ENCODE results near the gene PLEKHA8.

Gene PLEKHA8

DNA sequence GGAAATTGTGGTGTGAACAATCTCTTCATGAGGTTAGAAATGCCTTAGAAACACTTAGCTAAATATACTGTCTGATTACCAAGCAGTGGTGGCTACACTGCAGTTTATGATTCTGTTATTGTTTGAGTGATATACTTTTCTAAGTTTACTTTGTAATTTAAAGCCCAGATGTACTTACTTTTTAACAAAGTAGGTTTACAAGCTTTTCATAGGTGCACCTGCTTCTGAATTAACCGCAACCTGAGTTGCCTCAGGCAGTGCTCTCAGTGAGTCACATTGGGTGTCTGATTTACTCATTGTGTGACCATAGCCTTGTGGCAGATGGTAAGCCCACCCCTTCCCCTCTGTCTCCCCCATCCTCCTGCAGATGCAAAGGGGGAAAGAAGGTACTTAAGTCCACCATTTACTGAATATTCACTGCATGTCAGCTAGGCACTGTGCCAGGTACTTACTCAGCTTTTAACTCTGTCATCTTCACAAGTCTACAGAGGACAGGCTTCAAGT lies 115.6 kb downstream of the PLEKHA8 start:
- in situ Hi-C loops (cut with MboI; ENCODE audit: low sequenced_read_pairs): no loop called here

DNA sequence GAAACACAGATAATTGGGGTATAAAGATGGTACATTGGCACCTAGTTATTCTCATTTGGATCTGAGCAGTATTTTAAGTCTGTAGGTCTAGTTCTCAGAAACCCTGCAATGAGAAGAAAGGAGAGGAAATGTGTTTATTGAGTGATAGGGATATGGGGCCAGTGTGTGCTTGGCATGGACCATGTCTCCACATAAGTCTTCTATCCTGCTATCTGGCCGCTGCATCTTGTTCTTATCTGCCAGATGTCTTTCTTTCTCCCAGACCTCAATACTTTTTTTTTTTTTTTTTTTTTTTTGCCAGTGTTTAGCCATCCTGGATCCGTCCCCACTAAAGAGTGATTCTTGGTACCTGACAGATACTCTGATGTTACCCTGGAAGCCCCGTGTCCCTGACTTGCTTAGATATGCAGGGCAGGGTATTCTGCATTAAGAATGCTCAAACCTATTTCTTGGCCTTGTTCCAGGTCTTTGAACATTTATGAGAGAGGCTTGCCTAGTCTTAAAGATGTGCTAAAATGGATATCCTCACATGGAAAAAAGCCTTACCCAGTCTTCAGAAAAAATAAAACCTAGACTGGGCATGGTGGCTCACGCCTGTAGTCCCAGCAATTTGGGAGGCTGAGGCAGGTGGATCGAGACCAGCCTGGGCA lies 116.6 kb downstream of the PLEKHA8 start:
- in situ Hi-C loops (cut with MboI; ENCODE audit: low sequenced_read_pairs): no loop called here

DNA sequence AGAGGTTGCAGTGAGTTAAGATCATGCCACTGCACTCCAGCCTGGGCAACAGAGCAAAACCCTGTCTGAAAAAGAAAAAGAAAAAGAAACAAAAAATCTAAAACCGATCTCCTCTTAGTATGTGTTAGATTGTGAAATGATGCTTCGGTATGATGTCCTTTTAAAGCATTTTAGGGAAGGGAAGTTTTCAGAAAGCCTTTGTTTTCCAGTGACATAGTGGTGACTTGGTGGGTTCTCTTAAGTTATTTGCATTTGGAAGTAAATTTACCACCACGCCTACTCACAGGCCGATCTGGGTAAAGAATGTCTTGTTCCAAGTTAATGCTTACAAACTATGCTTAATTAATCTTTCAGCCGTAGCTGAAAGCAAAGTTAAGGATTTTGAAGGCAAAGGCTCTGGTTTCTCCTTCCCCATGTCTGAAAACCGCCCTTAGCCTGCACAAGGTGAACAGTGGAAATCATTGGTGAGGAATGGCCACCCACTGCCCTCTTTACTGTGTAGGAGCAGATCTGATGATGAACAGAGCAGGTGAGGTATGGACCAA lies 117.3 kb downstream of the PLEKHA8 start:
- in situ Hi-C loops (cut with MboI; ENCODE audit: low sequenced_read_pairs): no loop called here

DNA sequence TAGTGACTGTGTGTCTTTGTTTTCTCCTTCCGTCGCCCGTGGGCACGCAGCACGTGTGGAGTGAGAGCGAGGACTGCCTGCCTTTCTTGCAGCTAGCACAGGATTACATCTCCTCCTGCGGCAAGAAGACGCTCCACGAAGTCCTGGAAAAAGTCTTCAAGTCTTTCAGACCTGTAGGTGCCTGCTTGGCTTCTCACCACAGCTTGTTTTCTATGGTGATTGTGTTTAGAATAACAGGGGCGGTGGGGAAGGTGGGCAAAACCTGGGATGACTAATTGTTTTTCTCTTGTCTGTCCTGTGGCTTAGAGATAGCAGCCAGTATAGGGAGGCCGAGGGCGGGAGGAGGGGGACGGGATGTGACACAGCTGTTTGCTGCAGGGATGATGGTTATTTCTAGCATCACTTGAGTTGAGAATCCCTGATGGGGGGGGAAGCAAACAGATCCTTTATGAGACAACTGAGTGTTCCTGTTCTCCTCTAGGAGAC lies 118.0 kb downstream of the PLEKHA8 start:
- in situ Hi-C loops (cut with MboI; ENCODE audit: low sequenced_read_pairs): no loop called here

DNA sequence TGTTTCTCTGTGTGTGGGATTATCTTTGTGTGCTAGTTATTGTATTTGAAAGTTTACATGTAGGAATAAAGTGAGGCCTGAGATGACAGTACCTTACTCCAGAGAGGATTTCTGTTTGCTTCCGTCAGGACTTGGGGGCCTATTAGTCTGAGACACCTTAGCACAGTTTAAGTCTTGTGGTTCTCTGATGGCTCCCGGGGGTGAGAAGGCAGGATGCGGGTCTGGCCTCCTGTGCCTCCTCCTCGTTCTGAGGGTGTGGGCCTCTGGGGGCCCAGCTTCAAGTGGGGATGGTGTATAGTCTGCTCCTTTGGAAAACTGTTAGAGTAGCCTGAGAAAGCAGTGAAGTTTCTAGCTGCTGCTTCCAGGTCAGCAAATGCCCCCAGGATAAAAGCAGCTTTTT lies 119.0 kb downstream of the PLEKHA8 start:
- in situ Hi-C loops (cut with MboI; ENCODE audit: low sequenced_read_pairs): no loop called here

DNA sequence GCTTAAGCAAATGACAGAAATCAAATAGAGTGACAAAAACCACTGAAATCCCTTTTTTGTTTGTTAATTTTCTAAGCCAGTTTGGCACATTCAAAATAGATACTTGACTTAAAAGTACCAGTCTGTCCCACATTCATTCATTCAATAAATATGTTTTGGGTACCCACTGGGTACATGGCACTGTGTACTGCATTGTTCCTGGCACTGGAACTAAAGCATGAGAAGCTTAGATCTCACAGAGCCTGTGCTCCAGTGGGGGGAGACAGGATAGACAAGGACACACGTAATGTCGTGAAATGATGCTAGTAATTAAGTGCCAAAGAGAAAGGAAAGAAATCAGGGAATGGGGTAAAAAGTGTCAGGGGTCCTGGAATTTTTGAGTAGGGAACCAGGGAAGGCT lies 119.6 kb downstream of the PLEKHA8 start:
- in situ Hi-C loops (cut with MboI; ENCODE audit: low sequenced_read_pairs): no loop called here

DNA sequence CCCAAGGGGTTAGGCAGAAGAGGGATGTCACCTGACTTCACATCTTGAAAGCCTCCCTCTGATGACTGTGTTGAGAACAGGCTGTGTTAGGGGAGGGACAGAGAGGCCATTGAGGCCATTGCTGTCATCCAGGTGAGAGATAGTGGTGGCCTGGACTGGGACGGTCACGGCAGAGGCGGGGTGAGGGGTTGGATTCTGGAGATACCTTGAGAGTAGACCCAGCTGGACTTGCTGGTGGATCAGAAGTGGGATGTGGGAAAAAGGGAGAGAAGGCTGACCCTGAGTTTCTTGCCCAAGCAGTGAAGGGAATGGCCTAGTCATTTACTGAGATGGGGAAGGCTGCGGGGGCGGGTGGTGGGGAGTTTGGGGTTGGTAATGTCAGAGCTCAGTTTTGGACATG lies 120.2 kb downstream of the PLEKHA8 start:
- in situ Hi-C loops (cut with MboI; ENCODE audit: low sequenced_read_pairs): no loop called here

DNA sequence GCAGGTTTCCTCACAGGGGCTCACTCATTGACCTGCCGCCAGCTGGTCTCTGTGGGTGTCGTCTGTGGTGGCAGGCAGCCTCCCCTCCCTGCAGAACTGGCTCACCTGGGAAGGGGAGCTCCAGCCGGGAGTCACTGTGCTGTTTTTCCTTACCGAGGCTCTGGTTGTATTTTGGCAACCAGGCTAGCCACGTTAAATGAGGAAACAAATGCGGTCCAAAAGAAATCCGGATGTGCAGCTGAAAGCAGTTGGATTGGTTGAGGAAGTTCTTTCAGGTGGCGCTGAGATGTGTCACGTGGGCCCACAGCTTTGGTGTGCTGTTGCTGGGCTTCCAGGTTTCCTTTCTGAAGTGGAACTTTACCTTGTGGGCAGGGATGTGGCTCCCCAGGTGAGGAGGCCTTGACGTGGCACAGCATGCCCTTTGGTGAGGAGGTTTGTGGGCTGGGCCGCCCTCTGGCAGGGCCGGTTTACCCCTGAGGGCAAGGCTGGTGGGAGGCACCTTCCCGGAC lies 120.8 kb downstream of the PLEKHA8 start:
- in situ Hi-C loops (cut with MboI; ENCODE audit: low sequenced_read_pairs): no loop called here

DNA sequence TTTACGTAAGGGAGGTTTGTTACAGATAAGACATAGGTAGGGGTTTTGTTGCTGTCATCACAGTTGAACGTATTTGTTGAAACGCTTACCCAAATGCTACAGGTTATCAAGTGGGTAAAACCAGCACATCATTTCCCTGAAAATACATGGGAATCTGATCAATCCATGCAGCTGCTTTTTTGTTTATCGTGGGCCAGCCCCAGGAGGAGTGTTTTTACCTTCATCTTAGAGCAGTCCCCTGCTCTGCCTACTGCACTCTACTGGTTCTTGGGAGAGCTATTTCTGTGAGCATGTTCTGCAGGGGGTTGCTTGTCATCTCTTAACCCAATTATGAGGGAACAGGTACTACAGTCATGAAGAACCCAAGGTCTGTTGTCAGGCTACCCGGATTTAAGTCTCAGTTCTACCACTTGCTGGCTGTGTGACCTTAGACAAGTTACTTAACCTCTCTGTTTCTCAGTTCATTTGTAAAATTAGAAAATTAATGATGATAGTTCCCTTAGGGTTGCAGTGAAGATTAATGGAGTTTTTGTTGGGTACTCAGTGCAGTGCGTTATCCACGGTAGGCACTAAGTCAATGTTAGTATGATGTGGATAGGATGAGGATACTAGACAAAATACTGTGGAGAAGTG lies 121.5 kb downstream of the PLEKHA8 start:
- in situ Hi-C loops (cut with MboI; ENCODE audit: low sequenced_read_pairs): loop anchor here (25.0 kb wide), 1 partner anchor 413 kb away; no protein-coding TSS in a partner anchor

DNA sequence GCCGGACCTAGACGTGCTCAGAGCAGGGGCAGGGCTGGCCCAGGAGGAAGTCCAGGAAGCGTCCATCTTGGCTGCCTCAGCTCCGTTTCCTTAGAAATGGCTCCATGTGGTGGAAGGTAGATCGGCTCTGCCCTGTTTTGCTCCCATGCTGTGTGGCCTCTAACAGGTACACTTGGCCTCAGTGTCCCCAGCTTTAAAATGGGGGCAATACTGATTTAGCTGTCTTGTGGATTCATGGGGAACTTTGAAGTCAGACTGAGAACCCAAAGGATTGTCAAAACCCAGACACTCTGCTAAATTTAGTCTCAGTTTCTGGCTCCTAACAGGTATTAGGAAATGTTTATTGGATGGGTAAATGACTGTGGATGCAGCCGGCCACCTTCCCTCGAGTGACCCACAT lies 122.5 kb downstream of the PLEKHA8 start:
- in situ Hi-C loops (cut with MboI; ENCODE audit: low sequenced_read_pairs): loop anchor here (25.0 kb wide), 1 partner anchor 412 kb away; no protein-coding TSS in a partner anchor

DNA sequence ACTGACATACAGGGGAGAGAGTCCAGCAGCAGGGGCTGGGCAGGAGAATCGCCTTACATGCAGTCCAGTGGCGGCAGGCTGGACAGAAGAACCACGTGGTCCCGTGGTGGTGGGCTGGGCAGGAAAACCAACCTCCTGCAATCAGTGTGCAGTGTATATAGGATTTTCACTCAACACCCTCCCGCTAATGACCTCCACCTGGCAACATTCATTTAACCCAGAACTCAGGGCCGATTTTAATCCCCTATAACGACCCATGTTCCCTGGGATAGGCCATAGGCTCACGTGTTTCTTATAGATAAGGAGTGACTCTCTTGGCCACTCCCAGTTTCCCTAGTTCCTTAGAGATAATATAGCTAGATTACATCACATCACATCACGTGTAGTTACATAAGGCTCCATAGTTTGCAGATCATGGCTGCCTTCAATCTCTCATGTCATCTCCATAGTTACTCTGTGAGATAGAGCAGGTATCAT lies 125.9 kb downstream of the PLEKHA8 start:
- in situ Hi-C loops (cut with MboI; ENCODE audit: low sequenced_read_pairs): loop anchor here (25.0 kb wide), 1 partner anchor 408 kb away; no protein-coding TSS in a partner anchor

DNA sequence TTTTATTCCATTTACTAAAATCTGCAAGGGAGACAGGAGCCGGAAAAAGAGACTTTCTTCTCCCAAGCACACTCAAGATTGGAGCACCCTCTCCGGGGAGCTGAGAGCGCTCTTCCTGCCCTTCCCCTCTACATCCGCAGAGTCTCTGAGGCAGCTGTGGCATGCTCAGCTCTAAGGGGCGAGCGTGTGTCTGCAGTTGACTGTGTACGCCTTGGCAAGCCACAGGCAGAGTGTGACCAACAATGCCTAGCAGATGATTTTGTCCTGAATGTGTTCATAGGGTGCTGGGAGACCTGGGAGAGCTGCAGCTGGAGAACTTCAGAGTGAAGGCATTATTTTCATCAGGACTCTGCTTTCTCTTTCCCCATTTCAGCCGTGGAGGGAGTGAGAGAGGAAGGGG lies 127.3 kb downstream of the PLEKHA8 start:
- in situ Hi-C loops (cut with MboI; ENCODE audit: low sequenced_read_pairs): loop anchor here (25.0 kb wide), 1 partner anchor 407 kb away; no protein-coding TSS in a partner anchor

DNA sequence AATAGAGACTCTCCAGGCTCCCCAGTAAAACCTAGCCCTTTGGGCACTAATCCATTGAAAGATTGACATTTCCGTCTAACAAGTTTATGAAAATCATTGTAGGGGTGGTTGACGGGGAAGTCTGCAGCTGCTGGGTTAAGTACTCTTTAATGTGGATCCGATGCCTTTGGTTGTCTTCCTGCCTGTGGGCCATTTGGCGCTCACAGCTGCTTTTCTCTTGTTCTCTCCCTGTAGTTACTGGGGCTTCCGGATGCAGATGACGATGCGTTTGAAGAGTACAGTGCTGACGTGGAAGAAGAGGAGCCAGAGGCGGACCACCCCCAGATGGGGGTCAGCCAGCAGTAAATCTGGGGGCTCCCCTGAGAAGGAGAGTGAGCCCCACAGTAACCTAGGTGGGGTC lies 129.0 kb downstream of the PLEKHA8 start:
- in situ Hi-C loops (cut with MboI; ENCODE audit: low sequenced_read_pairs): loop anchor here (25.0 kb wide), 1 partner anchor 405 kb away; no protein-coding TSS in a partner anchor

DNA sequence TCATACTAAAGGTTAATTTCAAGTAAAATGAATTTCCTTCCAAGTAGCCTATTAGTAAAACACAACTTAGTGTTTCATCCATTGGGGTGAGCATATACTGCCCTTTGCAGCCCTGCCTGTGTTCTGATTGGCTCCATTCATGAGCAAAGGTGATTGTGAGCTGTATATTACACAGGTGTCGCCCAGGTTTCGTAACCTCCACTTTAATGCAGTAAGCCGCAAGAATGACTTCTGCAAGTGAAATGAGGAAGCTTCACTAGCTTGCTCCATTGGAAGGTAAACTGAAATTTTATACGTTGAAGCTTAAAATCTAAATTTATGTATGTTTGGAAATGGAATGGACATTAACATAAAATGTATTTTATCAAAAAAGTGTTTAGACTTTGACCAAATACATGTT lies 131.0 kb downstream of the PLEKHA8 start:
- in situ Hi-C loops (cut with MboI; ENCODE audit: low sequenced_read_pairs): loop anchor here (25.0 kb wide), 1 partner anchor 403 kb away; no protein-coding TSS in a partner anchor

DNA sequence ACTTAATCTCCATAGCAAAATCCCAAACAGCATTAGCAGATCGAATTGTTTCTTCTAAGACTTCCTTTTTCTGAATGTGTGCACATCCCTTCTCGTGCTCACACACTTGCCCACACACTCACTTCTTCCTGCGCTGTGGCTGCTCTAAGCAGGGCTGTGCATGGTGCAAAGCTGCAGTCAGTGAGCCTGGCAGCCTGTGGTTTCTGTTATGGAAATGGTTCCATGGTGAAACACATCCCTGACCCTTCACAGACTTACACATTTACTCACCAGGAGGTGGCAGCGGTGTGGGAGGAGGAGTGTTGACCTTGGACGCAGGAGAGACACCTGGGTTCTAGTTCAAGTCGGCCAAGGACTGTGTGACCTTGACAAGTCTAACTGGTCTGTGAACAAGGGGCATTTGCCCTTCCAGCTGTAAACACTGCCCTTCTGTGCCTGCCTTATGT lies 131.5 kb downstream of the PLEKHA8 start:
- in situ Hi-C loops (cut with MboI; ENCODE audit: low sequenced_read_pairs): loop anchor here (10.0 to 25.0 kb wide), 2 partner anchors 105 to 403 kb away; no protein-coding TSS in a partner anchor

DNA sequence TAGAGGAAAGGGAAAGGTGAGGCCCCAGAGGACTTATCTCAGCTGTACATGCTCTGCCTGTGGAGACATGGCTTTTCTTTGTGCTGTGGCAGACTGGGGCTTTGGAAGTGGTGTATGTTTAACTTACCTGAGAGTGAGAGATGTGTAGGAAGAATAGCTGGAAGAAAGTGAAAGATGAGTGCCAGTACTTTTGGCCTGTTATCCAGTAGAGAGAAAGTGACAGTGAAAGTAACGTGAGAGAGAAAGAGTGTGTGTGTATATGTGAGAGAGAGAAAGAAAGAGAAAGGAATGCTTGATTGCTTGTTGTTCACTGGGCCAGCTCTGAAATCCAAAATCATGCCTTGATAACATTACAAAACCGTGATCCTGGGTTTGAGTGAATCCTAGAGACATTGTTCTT lies 132.1 kb downstream of the PLEKHA8 start:
- in situ Hi-C loops (cut with MboI; ENCODE audit: low sequenced_read_pairs): loop anchor here (10.0 to 25.0 kb wide), 2 partner anchors 104 to 402 kb away; no protein-coding TSS in a partner anchor

DNA sequence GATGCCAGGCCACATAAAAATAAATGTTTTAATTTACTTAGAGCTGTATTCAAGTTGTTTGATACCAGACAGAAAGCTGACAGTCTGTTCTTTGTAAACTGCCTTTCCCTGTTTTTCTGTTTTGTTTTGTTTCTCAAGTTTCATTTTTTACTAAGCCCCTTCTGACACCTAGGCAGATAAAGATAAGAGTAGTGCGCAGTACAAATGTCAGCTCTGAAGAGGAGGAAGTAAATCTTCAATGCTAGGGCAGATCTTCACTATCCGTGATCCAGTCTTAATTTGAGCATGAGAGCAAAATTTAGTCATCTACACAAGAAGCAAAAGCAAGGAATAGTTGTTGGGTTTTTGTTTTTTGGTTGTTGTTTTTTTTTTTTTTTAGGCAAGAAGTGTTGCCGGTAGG lies 133.9 kb downstream of the PLEKHA8 start:
- in situ Hi-C loops (cut with MboI; ENCODE audit: low sequenced_read_pairs): loop anchor here (10.0 to 25.0 kb wide), 2 partner anchors 103 to 400 kb away; no protein-coding TSS in a partner anchor

DNA sequence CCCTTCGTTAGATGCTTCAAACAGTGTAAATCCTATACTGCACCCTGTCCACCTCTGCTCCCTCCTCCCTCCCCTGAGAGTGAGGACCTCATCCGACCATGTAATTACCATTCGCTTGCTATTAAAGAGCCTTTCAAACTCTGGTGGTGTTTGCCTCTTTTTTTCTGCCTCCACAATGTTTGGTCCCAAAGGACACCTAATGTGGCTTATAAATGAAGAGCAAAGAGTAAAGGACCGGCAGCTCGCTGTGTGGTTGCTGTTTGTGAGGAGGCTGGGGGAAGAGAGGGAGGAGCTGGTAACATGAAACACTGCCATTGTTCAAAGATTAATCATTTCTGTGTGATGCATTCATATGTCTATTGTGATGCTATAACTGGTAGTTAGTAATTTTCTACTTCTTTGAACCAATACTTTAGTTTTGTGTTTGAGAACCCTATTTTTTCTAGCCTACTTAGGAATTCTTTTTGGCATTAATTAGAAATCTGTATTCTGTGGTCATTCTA lies 134.5 kb downstream of the PLEKHA8 start:
- in situ Hi-C loops (cut with MboI; ENCODE audit: low sequenced_read_pairs): loop anchor here (10.0 to 25.0 kb wide), 2 partner anchors 102 to 400 kb away; no protein-coding TSS in a partner anchor

DNA sequence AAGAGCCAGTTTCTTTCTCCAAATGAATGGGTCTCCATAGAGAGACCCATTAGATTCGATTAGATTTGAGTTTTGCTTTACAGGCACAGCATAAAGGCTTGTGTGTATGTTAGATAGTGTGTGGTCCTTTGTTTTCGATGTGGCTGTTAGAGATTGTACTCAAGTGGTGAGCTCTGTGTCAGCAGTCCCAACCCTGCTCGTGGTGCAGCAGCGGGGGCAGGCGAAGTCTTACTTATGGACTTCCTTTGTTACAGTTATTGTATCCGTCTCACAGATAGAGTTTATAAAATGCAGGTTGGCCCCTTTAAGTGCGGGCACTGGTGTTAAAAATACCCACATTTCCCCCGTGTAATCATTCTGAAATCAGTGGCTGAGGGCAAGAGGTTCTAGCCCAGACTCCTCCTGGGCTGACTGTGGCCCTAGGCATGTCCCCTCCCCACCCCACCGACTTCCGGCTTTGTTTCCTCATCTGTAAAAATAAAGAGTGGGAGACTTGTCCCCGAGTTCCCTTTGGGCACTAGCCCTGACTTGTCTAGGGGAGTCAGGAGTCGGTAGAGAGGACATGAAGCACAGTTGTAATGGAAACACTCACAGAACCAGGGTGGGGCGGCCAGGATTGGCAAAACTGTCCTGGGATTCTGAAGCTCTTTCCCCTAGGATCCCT lies 135.2 kb downstream of the PLEKHA8 start:
- in situ Hi-C loops (cut with MboI; ENCODE audit: low sequenced_read_pairs): loop anchor here (10.0 to 25.0 kb wide), 2 partner anchors 101 to 399 kb away; no protein-coding TSS in a partner anchor

DNA sequence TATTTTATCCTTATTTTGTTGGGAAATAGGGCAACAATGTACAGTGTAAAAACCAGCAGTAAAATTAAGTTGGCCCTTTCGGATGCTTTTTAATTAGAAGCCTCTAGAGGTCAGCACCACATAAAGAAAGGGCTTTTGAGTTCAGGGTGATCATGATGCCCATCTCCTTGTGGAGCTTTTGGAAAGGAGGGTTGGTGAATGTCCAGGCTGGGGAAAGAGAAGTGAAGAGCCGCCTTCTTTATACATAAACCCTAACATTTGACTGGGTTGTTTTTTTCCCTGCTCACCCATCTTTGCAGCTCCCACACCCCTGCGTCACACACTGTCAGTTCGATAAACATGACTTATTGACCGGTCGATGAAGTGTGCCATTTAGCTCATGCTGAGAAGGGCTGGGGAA lies 136.4 kb downstream of the PLEKHA8 start:
- in situ Hi-C loops (cut with MboI; ENCODE audit: low sequenced_read_pairs): loop anchor here (10.0 to 25.0 kb wide), 2 partner anchors 100 to 398 kb away; no protein-coding TSS in a partner anchor
